ENCODE results near the gene SCARF2. TPM values are rescaled to one million over a fixed set of nuclear protein-coding genes. Genes with fewer than 3 reads are reported as not detected.

The SCARF2 gene
- total RNA-seq, 2 experiments from 2014 or later, result 0.39 to 0.46 TPM

GRCh38 chr22:20431511-20432192 lies 6.0 kb downstream of the SCARF2 start:
- no peak overlapping the region for H3K4me3 Mint-ChIP-seq
- POLR2A ChIA-PET, result interaction anchor here (0.6 kb wide), 1 partner anchor 109 kb away, joined by 3 read pairs; no protein-coding TSS in a partner anchor
- H3K36me3 Mint-ChIP-seq (ENCODE audit: low read depth), result no peaks in the 10 kb centered on the region
- intact Hi-C loops (cut with DNase I, micrococcal nuclease), result loop anchor here in 1 of 2 experiments (1.0 kb wide), 1 partner anchor 25 kb away; no protein-coding TSS in a partner anchor
- no peaks in the 10 kb centered on the region for H3K9me3 Mint-ChIP-seq (ENCODE audit: low read depth)
- no peak overlapping the region for H3K27ac Mint-ChIP-seq
- CTCF ChIA-PET, result no interaction called here
- H3K4me1 Mint-ChIP-seq, result peaks cover 12% of the 10 kb centered on the region
- DNase-seq, result no peak
- ATAC-seq, result no peak
- H3K27me3 Mint-ChIP-seq, result peaks cover 52% of the 10 kb centered on the region

- H3K4me3 Mint-ChIP-seq, result peak overlapping the region; percentile 45
- ChIA-PET POLR2A (no interaction called here), CTCF (interaction anchor here (1.6 kb wide), 1 partner anchor 25 kb away, joined by 5 read pairs; no protein-coding TSS in a partner anchor)
- DNase-seq, result peak; percentile 79
- H3K27me3 Mint-ChIP-seq, result peaks cover 51% of the 10 kb centered on the region
- H3K4me1 Mint-ChIP-seq, result peaks cover 12% of the 10 kb centered on the region
- H3K27ac Mint-ChIP-seq, result no peak overlapping the region
- ATAC-seq, result peak; percentile 57
- H3K36me3 Mint-ChIP-seq (ENCODE audit: low read depth), result no peaks in the 10 kb centered on the region
- intact Hi-C loops (cut with DNase I, micrococcal nuclease), result loop anchor here in 1 of 2 experiments (1.0 kb wide), 1 partner anchor 25 kb away; no protein-coding TSS in a partner anchor
- no peaks in the 10 kb centered on the region for H3K9me3 Mint-ChIP-seq (ENCODE audit: low read depth)
Observed at GRCh38 chr22:20430720-20431510, 6.7 kb downstream of the SCARF2 start.

- CTCF ChIA-PET, result interaction anchor here (1.6 kb wide), 1 partner anchor 26 kb away, joined by 5 read pairs; no protein-coding TSS in a partner anchor
- intact Hi-C loops (cut with DNase I, micrococcal nuclease), result no loop called here
- peaks cover 10% of the 10 kb centered on the region for H3K4me1 Mint-ChIP-seq
- POLR2A ChIA-PET, result no interaction called here
- ATAC-seq (no peak), DNase-seq (peak; percentile 44)
- no peaks in the 10 kb centered on the region for H3K36me3 Mint-ChIP-seq (ENCODE audit: low read depth)
- no peak overlapping the region for H3K27ac Mint-ChIP-seq
- no peaks in the 10 kb centered on the region for H3K9me3 Mint-ChIP-seq (ENCODE audit: low read depth)
- H3K4me3 Mint-ChIP-seq, result peak overlapping the region; percentile 68
- peaks cover 44% of the 10 kb centered on the region for H3K27me3 Mint-ChIP-seq
Observed at GRCh38 chr22:20430101-20430719, 7.4 kb downstream of the SCARF2 start.

GRCh38 chr22:20429254-20430100 lies 8.1 kb downstream of the SCARF2 start:
- Mint-ChIP-seq H3K27me3 (peaks cover 38% of the 10 kb centered on the region), H3K27ac (no peak overlapping the region), H3K4me3 (peak overlapping the region; percentile 68), H3K36me3 (ENCODE audit: low read depth) (no peaks in the 10 kb centered on the region), H3K4me1 (peaks cover 10% of the 10 kb centered on the region), H3K9me3 (ENCODE audit: low read depth) (no peaks in the 10 kb centered on the region)
- ATAC-seq (peak; percentile 80), DNase-seq (peak; percentile 89)
- CTCF ChIA-PET, result interaction anchor here (0.9 to 2.4 kb wide), 4 partner anchors 12 to 272 kb away, joined by 3 to 17 read pairs (median 4); no protein-coding TSS in a partner anchor
- intact Hi-C loops (cut with DNase I, micrococcal nuclease), result loop anchor here (1.0 to 10.0 kb wide), 5 partner anchors 67 to 274 kb away; partner anchors contain the start of gene MED15 (in 1 of the 2)
- POLR2A ChIA-PET, result no interaction called here

GRCh38 chr22:20428496-20429253 lies 8.9 kb downstream of the SCARF2 start:
- no peak overlapping the region for H3K27ac Mint-ChIP-seq
- no peaks in the 10 kb centered on the region for H3K36me3 Mint-ChIP-seq (ENCODE audit: low read depth)
- H3K4me3 Mint-ChIP-seq, result peak overlapping the region; percentile 68
- POLR2A ChIA-PET, result no interaction called here
- peaks cover 10% of the 10 kb centered on the region for H3K4me1 Mint-ChIP-seq
- ATAC-seq (no peak), DNase-seq (no peak)
- H3K9me3 Mint-ChIP-seq (ENCODE audit: low read depth), result no peaks in the 10 kb centered on the region
- CTCF ChIA-PET, result interaction anchor here (0.9 to 2.4 kb wide), 4 partner anchors 11 to 273 kb away, joined by 3 to 17 read pairs (median 4); partner anchors contain the start of gene MED15
- peaks cover 34% of the 10 kb centered on the region for H3K27me3 Mint-ChIP-seq
- intact Hi-C loops (cut with DNase I, micrococcal nuclease), result loop anchor here (1.0 to 10.0 kb wide), 5 partner anchors 68 to 275 kb away; partner anchors contain the start of gene MED15 (in 1 of the 2)

GRCh38 chr22:20427945-20428417 lies 9.6 kb downstream of the SCARF2 start:
- ChIA-PET CTCF (interaction anchor here (1.5 to 2.4 kb wide), 5 partner anchors 10 to 138 kb away, joined by 4 to 17 read pairs (median 4); partner anchors contain the start of gene MED15), POLR2A (no interaction called here)
- no peaks in the 10 kb centered on the region for H3K9me3 Mint-ChIP-seq (ENCODE audit: low read depth)
- no peak for DNase-seq
- no peak overlapping the region for H3K4me3 Mint-ChIP-seq
- peaks cover 10% of the 10 kb centered on the region for H3K4me1 Mint-ChIP-seq
- H3K27me3 Mint-ChIP-seq, result peaks cover 34% of the 10 kb centered on the region
- H3K36me3 Mint-ChIP-seq (ENCODE audit: low read depth), result no peaks in the 10 kb centered on the region
- no peak for ATAC-seq
- H3K27ac Mint-ChIP-seq, result no peak overlapping the region
- intact Hi-C loops (cut with DNase I, micrococcal nuclease), result loop anchor here (2.0 to 10.0 kb wide), 2 partner anchors 79 to 137 kb away; partner anchors contain the start of gene MED15 (in 1 of the 2)

GRCh38 chr22:20427104-20427944 lies 10.3 kb downstream of the SCARF2 start:
- Mint-ChIP-seq H3K9me3 (ENCODE audit: low read depth) (no peaks in the 10 kb centered on the region), H3K4me3 (no peak overlapping the region), H3K36me3 (ENCODE audit: low read depth) (no peaks in the 10 kb centered on the region), H3K27me3 (peaks cover 30% of the 10 kb centered on the region), H3K4me1 (peaks cover 10% of the 10 kb centered on the region), H3K27ac (no peak overlapping the region)
- ChIA-PET POLR2A (no interaction called here), CTCF (interaction anchor here (1.5 to 2.4 kb wide), 5 partner anchors 10 to 138 kb away, joined by 4 to 17 read pairs (median 4); partner anchors contain the start of gene MED15)
- DNase-seq (no peak), ATAC-seq (no peak)
- intact Hi-C loops (cut with DNase I, micrococcal nuclease), result loop anchor here in 1 of 2 experiments (10.0 kb wide), 1 partner anchor 137 kb away; no protein-coding TSS in a partner anchor

GRCh38 chr22:20426259-20426615 lies 11.4 kb downstream of the SCARF2 start:
- ChIA-PET CTCF (no interaction called here), POLR2A (no interaction called here)
- Mint-ChIP-seq H3K36me3 (ENCODE audit: low read depth) (no peaks in the 10 kb centered on the region), H3K27ac (no peak overlapping the region), H3K9me3 (ENCODE audit: low read depth) (no peaks in the 10 kb centered on the region), H3K4me3 (no peak overlapping the region), H3K4me1 (peaks cover 8% of the 10 kb centered on the region), H3K27me3 (peaks cover 24% of the 10 kb centered on the region)
- no peak for ATAC-seq
- intact Hi-C loops (cut with DNase I, micrococcal nuclease), result loop anchor here in 1 of 2 experiments (10.0 kb wide), 1 partner anchor 139 kb away; no protein-coding TSS in a partner anchor
- no peak for DNase-seq

- ChIA-PET CTCF (interaction anchor here (0.7 kb wide), 1 partner anchor 13 kb away, joined by 3 read pairs; no protein-coding TSS in a partner anchor), POLR2A (no interaction called here)
- DNase-seq (no peak), ATAC-seq (no peak)
- intact Hi-C loops (cut with DNase I, micrococcal nuclease), result loop anchor here in 1 of 2 experiments (10.0 kb wide), 1 partner anchor 139 kb away; no protein-coding TSS in a partner anchor
- H3K9me3 Mint-ChIP-seq (ENCODE audit: low read depth), result no peaks in the 10 kb centered on the region
- peaks cover 24% of the 10 kb centered on the region for H3K27me3 Mint-ChIP-seq
- peaks cover 8% of the 10 kb centered on the region for H3K4me1 Mint-ChIP-seq
- no peak overlapping the region for H3K4me3 Mint-ChIP-seq
- no peaks in the 10 kb centered on the region for H3K36me3 Mint-ChIP-seq (ENCODE audit: low read depth)
- H3K27ac Mint-ChIP-seq, result no peak overlapping the region
Observed at GRCh38 chr22:20425566-20426258, 11.9 kb downstream of the SCARF2 start.
